NCI-H1417 treated with DMSO at 0.1 percent for 48 hours (cell line): Measurements from ENCODE around the gene NUP93.

Experiments
- DNase-seq: peaks from one replicate; lab custom pipeline; 2025; lab: John Stamatoyannopoulos, UW

NUP93 gene

GRCh38 chr16:56729735-56730662 is at the start of gene NUP93:
NUP93 (plus strand) TSS chr16:56730129; CDS start chr16:56748248, 18,119 bp downstream.
- peak; percentile 66 for DNase-seq

- DNase-seq, result peak; percentile 4
Observed at GRCh38 chr16:56681939-56682702, 47.8 kb upstream of the NUP93 start, which contains the start of gene MT1X. MT1X (plus strand) TSS chr16:56682470; CDS start chr16:56682541, 71 bp downstream.

GRCh38 chr16:56682703-56683397 is 47.1 kb upstream of the NUP93 start:
- no peak for DNase-seq

GRCh38 chr16:56683424-56684172 is 46.3 kb upstream of the NUP93 start:
- no peak for DNase-seq

- no peak for DNase-seq
Observed at GRCh38 chr16:56684256-56684925, 45.5 kb upstream of the NUP93 start.

GRCh38 chr16:56684926-56685590 is 44.9 kb upstream of the NUP93 start:
- no peak for DNase-seq

- no peak for DNase-seq
Observed at GRCh38 chr16:56686758-56687157, 43.2 kb upstream of the NUP93 start.

GRCh38 chr16:56688762-56689161 is 41.2 kb upstream of the NUP93 start:
- DNase-seq, result no peak

GRCh38 chr16:56689171-56689570 is 40.8 kb upstream of the NUP93 start:
- no peak for DNase-seq

- DNase-seq, result no peak
Observed at GRCh38 chr16:56690420-56691122, 39.4 kb upstream of the NUP93 start.

GRCh38 chr16:56691885-56692284 is 38.0 kb upstream of the NUP93 start:
- no peak for DNase-seq

GRCh38 chr16:56695246-56695645 is 34.7 kb upstream of the NUP93 start:
- no peak for DNase-seq

- no peak for DNase-seq
Observed at GRCh38 chr16:56697456-56698155, 32.3 kb upstream of the NUP93 start.

- no peak for DNase-seq
Observed at GRCh38 chr16:56700195-56700594, 29.7 kb upstream of the NUP93 start.

GRCh38 chr16:56700631-56701030 is 29.3 kb upstream of the NUP93 start:
- no peak for DNase-seq

GRCh38 chr16:56701534-56701933 is 28.4 kb upstream of the NUP93 start:
- DNase-seq, result no peak

- DNase-seq, result no peak
Observed at GRCh38 chr16:56702836-56703235, 27.1 kb upstream of the NUP93 start.

- DNase-seq, result no peak
Observed at GRCh38 chr16:56708525-56709442, 21.1 kb upstream of the NUP93 start.
